RWPE2 (cell line): ENCODE results near the gene MBD3.

Source experiments
- ATAC-seq: fragments of 200-7000 bp; cut with Tn5 transposase; 3 replicates; pipeline ENCODE4 v1.9.1; 2021; ENCODE audit warnings: low read depth
- DNase-seq: peaks from one replicate; pipeline ENCODE4 v3.0.0-alpha.2; 2020; ENCODE audit warnings: low spot score
- H3K27ac ChIP-seq: fragments of 450-650 bp; 2 replicates; pipeline ENCODE4 v1.5.1; 2017; ENCODE audit warnings: mild to moderate bottlenecking; ENCODE audit not compliant: poor library complexity, severe bottlenecking
- H3K27me3 ChIP-seq: fragments of 250-450 bp; sonication (Bioruptor Pico); 2 replicates; pipeline ENCODE4 v1.5.1; 2021; ENCODE audit warnings: mild to moderate bottlenecking, moderate library complexity; ENCODE audit not compliant: insufficient read depth, poor library complexity, severe bottlenecking
- H3K36me3 ChIP-seq: fragments of 250-450 bp; sonication (Bioruptor Pico); 2 replicates; pipeline ENCODE4 v1.5.1; 2020; ENCODE audit warnings: low read depth, mild to moderate bottlenecking, moderate library complexity
- H3K4me1 ChIP-seq: fragments of 250-450 bp; sonication (Bioruptor Pico); 2 replicates; pipeline ENCODE4 v1.5.1; 2021; ENCODE audit warnings: mild to moderate bottlenecking, moderate library complexity; ENCODE audit not compliant: insufficient read depth, poor library complexity, severe bottlenecking
- H3K4me3 ChIP-seq: fragments of 250-450 bp; sonication (Bioruptor Pico); 2 replicates; pipeline ENCODE4 v1.5.1; 2021; ENCODE audit warnings: mild to moderate bottlenecking, moderate library complexity; ENCODE audit not compliant: severe bottlenecking
- H3K9me3 ChIP-seq: fragments of 250-450 bp; sonication (Bioruptor Pico); 2 replicates; pipeline ENCODE4 v1.5.1; 2021; ENCODE audit warnings: mild to moderate bottlenecking, moderate library complexity; ENCODE audit not compliant: severe bottlenecking
- CTCF ChIP-seq: fragments of 450-650 bp; IDR thresholded peaks from one replicate; pipeline ENCODE4 v1.5.1; 2017; ENCODE audit warnings: mild to moderate bottlenecking, moderate library complexity; ENCODE audit not compliant: poor library complexity, severe bottlenecking

The MBD3 gene

GRCh38 chr19:1524287-1524971 is 68.2 kb downstream of the MBD3 start:
- Histone ChIP-seq H3K36me3 (no peaks in the 10 kb centered on the region), H3K27me3 (peaks cover 31% of the 10 kb centered on the region), H3K4me3 (no peak overlapping the region), H3K27ac (no peak overlapping the region), H3K4me1 (no peaks in the 10 kb centered on the region), H3K9me3 (no peaks in the 10 kb centered on the region)
- no peak for ATAC-seq
- DNase-seq = no peak
- no peak for TF ChIP-seq CTCF
